HL-60 (cell line): ENCODE measurements around the gene FOXJ3.
"Not testable (repeated sequence)": the region's sequence is repeated elsewhere in the genome, so short reads cannot be mapped to it uniquely, and the experiment has no call there.

Source experiments
- DNase-seq, 2 experiments: peaks; one replicate each; pipeline ENCODE4 v3.0.0-alpha.2; 2010 to 2020; ENCODE audit warnings: low read depth in 1 of 2, low spot score in 1 of 2
- H3K27ac ChIP-seq: fragments of 250-450 bp; sonication (Bioruptor Pico); replicated peaks from 2 replicates; pipeline ENCODE4 v1.5.1; 2020; ENCODE audit warnings: mild to moderate bottlenecking, moderate library complexity
- H3K27me3 ChIP-seq: fragments of 250-450 bp; sonication (Bioruptor Pico); 2 replicates; pipeline ENCODE4 v1.5.1; 2021; ENCODE audit warnings: mild to moderate bottlenecking, moderate library complexity; ENCODE audit not compliant: insufficient read depth, poor library complexity, severe bottlenecking
- H3K4me3 ChIP-seq: replicated peaks from 2 replicates; pipeline ENCODE4 v1.5.1; 2011; ENCODE audit warnings: mild to moderate bottlenecking, control low read depth, low read length; ENCODE audit not compliant: insufficient read depth
- CTCF ChIP-seq: IDR thresholded peaks from one replicate; pipeline ENCODE4 v1.5.1; 2011; ENCODE audit warnings: low read length, control low read depth, inconsistent platforms; ENCODE audit not compliant: insufficient read depth
- GABPA ChIP-seq: IDR thresholded peaks from 2 replicates; pipeline ENCODE4 v1.6.1; 2012; ENCODE audit warnings: low read depth
- POLR2AphosphoS5 ChIP-seq: IDR thresholded peaks from 2 replicates; pipeline ENCODE4 v1.6.1; 2012; ENCODE audit warnings: low read depth
- REST ChIP-seq: IDR thresholded peaks from 2 replicates; pipeline ENCODE4 v1.6.1; 2012; ENCODE audit warnings: low read depth; ENCODE audit not compliant: insufficient replicate concordance
- SPI1 ChIP-seq: IDR thresholded peaks from 2 replicates; pipeline ENCODE4 v1.6.1; 2012; ENCODE audit warnings: low read depth, mild to moderate bottlenecking, borderline replicate concordance

The FOXJ3 gene

GRCh38 chr1:42210421-42211133 is 124.5 kb downstream of the FOXJ3 start:
- TF ChIP-seq GABPA = no peak
- TF ChIP-seq SPI1 = no peak
- TF ChIP-seq REST = no peak
- no peak for TF ChIP-seq POLR2AphosphoS5
- no peak for TF ChIP-seq CTCF
- DNase-seq = no peak
- Histone ChIP-seq H3K27me3 (no peaks in the 10 kb centered on the region), H3K4me3 (no peak overlapping the region), H3K27ac (no peak overlapping the region)

GRCh38 chr1:42209526-42210251 is 125.3 kb downstream of the FOXJ3 start:
- Histone ChIP-seq H3K4me3 (no peak overlapping the region), H3K27ac (no peak overlapping the region), H3K27me3 (no peaks in the 10 kb centered on the region)
- DNase-seq = no peak
- no peak for TF ChIP-seq SPI1

GRCh38 chr1:42206930-42207329 is 128.1 kb downstream of the FOXJ3 start:
- H3K27me3 ChIP-seq, DNase-seq, H3K4me3 ChIP-seq, H3K27ac ChIP-seq: not testable (repeated sequence)

GRCh38 chr1:42206164-42206563 is 128.9 kb downstream of the FOXJ3 start:
- no peak for DNase-seq

More at GRCh38 chr1:42206164-42206563, 128.9 kb downstream of the FOXJ3 start:
- Histone ChIP-seq H3K27me3 (no peaks in the 10 kb centered on the region), H3K27ac (no peak overlapping the region), H3K4me3 (no peak overlapping the region)
- TF ChIP-seq CTCF = no peak
- TF ChIP-seq POLR2AphosphoS5 = no peak
- TF ChIP-seq REST = no peak
- TF ChIP-seq SPI1 = no peak
- no peak for TF ChIP-seq GABPA
